IMR-90 (cell line): Measurements from ENCODE around the gene CTCFL. TPM values are rescaled to one million over a fixed set of nuclear protein-coding genes. Genes with fewer than 3 reads are reported as not detected.

Source experiments
- ATAC-seq: fragments of 200-7000 bp; cut with Tn5 transposase; 2 replicates; pipeline ENCODE4 v1.9.1; 2020; ENCODE audit warnings: low read depth, mild to moderate bottlenecking, moderate library complexity
- BruUV-seq: library from RNA; stranded (reverse); fragments of 400-500 nt; replicated peaks from 2 replicates; lab custom pipeline; 2021; lab: Mats Ljungman, UMichigan
- CTCF ChIA-PET: fragments of 300-600 bp; formaldehyde crosslinking; extraction: SDS; loops from one replicate; lab custom pipeline; 2021; ENCODE audit warnings: antibody characterized with exemption; lab: Yijun Ruan, JAX
- POLR2A ChIA-PET: fragments of 300-600 bp; sonication (Branson Sonifier 250); formaldehyde crosslinking; loops from one replicate; lab custom pipeline; 2022; ENCODE audit warnings: antibody characterized with exemption; ENCODE audit not compliant: unreplicated experiment; lab: Charles Lee
- DNase-seq: peaks from one replicate; pipeline ENCODE4 v3.0.0; 2013
- H2AFZ ChIP-seq: replicated peaks from 2 replicates; pipeline ENCODE3; 2013; ENCODE audit warnings: low read length, mild to moderate bottlenecking; ENCODE audit not compliant: poor library complexity
- H2AK5ac ChIP-seq: 2 replicates; pipeline ENCODE4 v1.6.1; 2013; ENCODE audit warnings: low read depth, low read length, inconsistent platforms
- H2AK9ac ChIP-seq: replicated peaks from 2 replicates; pipeline ENCODE3; 2013; ENCODE audit warnings: mild to moderate bottlenecking, low read depth, low read length, moderate library complexity; ENCODE audit not compliant: poor library complexity
- H2BK120ac ChIP-seq: 2 replicates; pipeline ENCODE4 v1.6.1; 2013; ENCODE audit warnings: low read depth, low read length, inconsistent platforms
- H2BK15ac ChIP-seq: 3 replicates; pipeline ENCODE4 v1.6.1; 2013; ENCODE audit warnings: low read depth, low read length, inconsistent platforms
- H2BK20ac ChIP-seq: 2 replicates; pipeline ENCODE4 v1.6.1; 2013; ENCODE audit warnings: low read depth, mild to moderate bottlenecking, inconsistent platforms, low read length, moderate library complexity
- H2BK5ac ChIP-seq: 2 replicates; pipeline ENCODE4 v1.6.1; 2013; ENCODE audit warnings: mild to moderate bottlenecking, low read depth, low read length, inconsistent platforms; ENCODE audit not compliant: poor library complexity, severe bottlenecking
- H3K14ac ChIP-seq: replicated peaks from 2 replicates; pipeline ENCODE4 v1.6.1; 2013; ENCODE audit warnings: low read depth, low read length, inconsistent platforms
- H3K18ac ChIP-seq: 2 replicates; pipeline ENCODE4 v1.6.1; 2013; ENCODE audit warnings: low read depth, low read length, control low read depth
- H3K23ac ChIP-seq: 2 replicates; pipeline ENCODE4 v1.6.1; 2013; ENCODE audit warnings: low read depth, low read length, inconsistent platforms
- H3K27ac ChIP-seq: 2 replicates; pipeline ENCODE4 v1.5.1; 2013; ENCODE audit warnings: mild to moderate bottlenecking, control low read depth, low read length; ENCODE audit not compliant: insufficient read depth
- H3K27me3 ChIP-seq: 2 replicates; pipeline ENCODE4 v1.6.1; 2013; ENCODE audit warnings: low read length; ENCODE audit not compliant: control insufficient read depth, insufficient read depth
- H3K36me3 ChIP-seq: 2 replicates; pipeline ENCODE4 v1.6.1; 2013; ENCODE audit warnings: low read length, mixed read lengths; ENCODE audit not compliant: control insufficient read depth, insufficient read depth
- H3K4ac ChIP-seq: 2 replicates; pipeline ENCODE4 v1.6.1; 2013; ENCODE audit warnings: low read depth, low read length, inconsistent platforms
- H3K4me1 ChIP-seq: 2 replicates; pipeline ENCODE4 v1.6.1; 2013; ENCODE audit warnings: low read length, mixed read lengths; ENCODE audit not compliant: control insufficient read depth, insufficient read depth
- H3K4me2 ChIP-seq: 2 replicates; pipeline ENCODE4 v1.6.1; 2013; ENCODE audit warnings: low read depth, mild to moderate bottlenecking, control low read depth, low read length, moderate library complexity
- H3K4me3 ChIP-seq: 2 replicates; pipeline ENCODE4 v1.5.1; 2013; ENCODE audit warnings: low read depth, mild to moderate bottlenecking, control low read depth, low read length, moderate library complexity; ENCODE audit not compliant: insufficient read depth
- H3K56ac ChIP-seq: 2 replicates; pipeline ENCODE4 v1.6.1; 2013; ENCODE audit warnings: low read length, inconsistent platforms; ENCODE audit not compliant: insufficient read depth; ENCODE audit errors: extremely low read depth
- H3K79me1 ChIP-seq, 2 experiments: 2 replicates each; pipeline ENCODE4 v1.6.1; 2013; ENCODE audit warnings: low read length in 2 of 2, inconsistent platforms in 1 of 2, low read depth in 1 of 2
- H3K9ac ChIP-seq: 2 replicates; pipeline ENCODE4 v1.6.1; 2013; ENCODE audit warnings: low read depth, low read length, control low read depth
- H3K9me1 ChIP-seq: 2 replicates; pipeline ENCODE4 v1.6.1; 2013; ENCODE audit warnings: low read length, inconsistent platforms; ENCODE audit not compliant: insufficient read depth
- H3K9me3 ChIP-seq: 2 replicates; pipeline ENCODE4 v1.6.1; 2013; ENCODE audit warnings: low read length; ENCODE audit not compliant: control insufficient read depth, insufficient read depth
- H4K20me1 ChIP-seq: 2 replicates; pipeline ENCODE4 v1.6.1; 2013; ENCODE audit warnings: low read length, inconsistent platforms; ENCODE audit not compliant: insufficient read depth
- H4K5ac ChIP-seq: 2 replicates; pipeline ENCODE4 v1.6.1; 2013; ENCODE audit warnings: mild to moderate bottlenecking, low read depth, low read length, control low read depth
- H4K8ac ChIP-seq, 2 experiments: 2 replicates each; pipeline ENCODE4 v1.6.1; 2013; ENCODE audit warnings: low read depth in 2 of 2, low read length in 2 of 2, control low read depth in 1 of 2, inconsistent platforms in 1 of 2
- H4K91ac ChIP-seq: 2 replicates; pipeline ENCODE4 v1.6.1; 2013; ENCODE audit warnings: low read depth, low read length, inconsistent platforms; ENCODE audit not compliant: insufficient read depth
- CEBPB ChIP-seq: IDR thresholded peaks from 2 replicates; pipeline ENCODE4 v1.6.1; 2012; ENCODE audit warnings: low read depth, low read length, improper control_type of control experiment
- POLR2A ChIP-seq: IDR thresholded peaks from 2 replicates; pipeline ENCODE4 v1.6.1; 2012; ENCODE audit warnings: mild to moderate bottlenecking, low read depth, low read length
- WGBS, 2 experiments: methylation state at CpG; one replicate each; pipeline versions ENCODE4 v1.1.5 to v1.1.7; 2013; ENCODE audit warnings: missing lambda C conversion rate in 2 of 2; ENCODE audit not compliant: insufficient read length in 1 of 2; ENCODE audit errors: extremely low coverage in 2 of 2; 5-methylcytosine and 5-hydroxymethylcytosine counted together
- dilution Hi-C: fragments of 300-500 bp; cut with HindIII; formaldehyde crosslinking; loops from one replicate; pipeline ENCODE4 v1.14.3; 2018; ENCODE audit warnings: low sequenced_read_pairs; ENCODE audit not compliant: unreplicated experiment
- in situ Hi-C: fragments of 300-500 bp; cut with MboI; formaldehyde crosslinking; loops from 3 replicates; pipeline ENCODE4 v1.14.3; 2019; ENCODE audit warnings: low sequenced_read_pairs, inconsistent platforms, mixed read lengths
- intact Hi-C: fragments of 100-400 bp; cut with micrococcal nuclease; formaldehyde crosslinking; loops from 2 replicates; pipeline ENCODE4 v1.10.0; 2022
- polyA plus RNA-seq, 3 experiments: library from polyadenylated mRNA; depleted of rRNA; stranded (reverse); fragments of >200 nt; gene quantifications; 2 replicates each; pipeline ENCODE4 v1.2.3, GENCODE V29; 2012; ENCODE audit warnings: low replicate concordance in 1 of 3
- total RNA-seq: library from RNA; depleted of rRNA; stranded (reverse); fragments of >200 nt; gene quantifications from 2 replicates; pipeline ENCODE4 v1.2.3, GENCODE V29; 2012

Gene CTCFL
- total and polyA plus RNA-seq, 2 of the 4 experiments (the other 2 are of a cell fraction), result not detected

GRCh38 chr20:57566803-57567459 lies 42.0 kb upstream of the CTCFL start:
- no TSS peak for BruUV-seq
- Histone ChIP-seq H3K14ac (no peak overlapping the region), H3K27ac (no peak overlapping the region), H2AFZ (no peak overlapping the region), H3K18ac (no peak overlapping the region), H3K36me3 (no peaks in the 10 kb centered on the region), H2AK5ac (no peak overlapping the region), H2BK20ac (no peak overlapping the region), H3K4ac (no peak overlapping the region), H2BK15ac (no peak overlapping the region), H4K20me1 (no peaks in the 10 kb centered on the region), H2BK120ac (no peak overlapping the region), H3K27me3 (peaks cover 6% of the 10 kb centered on the region), H3K9me1 (no peaks in the 10 kb centered on the region), H3K9ac (no peak overlapping the region), H3K56ac (no peak overlapping the region), H4K8ac (no peak overlapping the region), H3K23ac (no peak overlapping the region), H4K5ac (no peak overlapping the region), H4K91ac (no peak overlapping the region), H3K4me3 (no peak overlapping the region), H2BK5ac (no peak overlapping the region), H3K79me1 (no peaks in the 10 kb centered on the region), H3K4me1 (no peaks in the 10 kb centered on the region), H3K9me3 (no peaks in the 10 kb centered on the region), H2AK9ac (no peak overlapping the region), H3K4me2 (no peak overlapping the region)
- intact Hi-C loops (no loop called here), dilution Hi-C loops (no loop called here), in situ Hi-C loops (no loop called here)
- ATAC-seq (no peak), DNase-seq (no peak)
- POLR2A ChIA-PET, result no interaction called here
- CTCF ChIA-PET, result no interaction called here
- TF ChIP-seq CEBPB, result no peak
- TF ChIP-seq POLR2A, result no peak
- WGBS, 2 experiments, result 60% methylated on average over 1 of the region's 10 CpGs; no CpG with 5 or more reads in 1 of the 2 experiments
